ENCODE measurements around the gene TRIP4.

The TRIP4 gene

DNA sequence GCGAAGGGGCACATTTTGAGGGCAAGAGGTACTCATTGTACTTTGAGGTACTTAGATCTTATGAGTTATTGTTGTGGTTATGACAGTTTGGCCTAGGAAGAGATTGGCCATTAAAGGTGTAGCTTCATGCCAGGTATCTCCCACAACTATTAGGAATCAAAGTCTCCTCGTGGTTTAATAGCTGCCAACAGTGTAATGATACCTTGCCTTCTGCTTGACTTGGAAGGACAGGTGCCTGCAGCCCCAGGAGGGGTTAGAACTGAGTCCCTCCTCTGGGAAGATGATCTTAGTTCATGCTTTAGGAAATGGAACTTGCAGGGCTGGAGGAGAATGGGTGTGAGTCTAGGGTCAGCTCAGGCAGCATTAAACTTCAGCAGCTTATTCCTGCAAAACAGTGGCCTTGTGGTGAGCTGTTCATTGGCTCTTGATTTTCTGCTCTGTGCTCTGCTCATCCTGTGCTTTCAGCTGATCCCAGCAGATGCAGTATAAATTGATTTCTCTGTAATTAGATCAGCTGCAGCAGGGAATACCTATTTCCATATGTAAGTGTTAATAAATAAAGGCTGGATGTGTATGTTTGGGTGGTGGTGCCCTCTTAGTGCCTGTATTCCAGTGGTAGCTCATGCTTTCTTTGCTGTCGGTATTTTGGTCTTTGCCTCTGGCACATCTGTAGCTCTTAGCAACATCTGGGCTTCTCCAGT is 113.2 kb downstream of the TRIP4 start:
- no peak overlapping the region for H3K4me3 ChIP-seq (ENCODE audit: low read depth, low read length)
- TF ChIP-seq, protein P1, sequence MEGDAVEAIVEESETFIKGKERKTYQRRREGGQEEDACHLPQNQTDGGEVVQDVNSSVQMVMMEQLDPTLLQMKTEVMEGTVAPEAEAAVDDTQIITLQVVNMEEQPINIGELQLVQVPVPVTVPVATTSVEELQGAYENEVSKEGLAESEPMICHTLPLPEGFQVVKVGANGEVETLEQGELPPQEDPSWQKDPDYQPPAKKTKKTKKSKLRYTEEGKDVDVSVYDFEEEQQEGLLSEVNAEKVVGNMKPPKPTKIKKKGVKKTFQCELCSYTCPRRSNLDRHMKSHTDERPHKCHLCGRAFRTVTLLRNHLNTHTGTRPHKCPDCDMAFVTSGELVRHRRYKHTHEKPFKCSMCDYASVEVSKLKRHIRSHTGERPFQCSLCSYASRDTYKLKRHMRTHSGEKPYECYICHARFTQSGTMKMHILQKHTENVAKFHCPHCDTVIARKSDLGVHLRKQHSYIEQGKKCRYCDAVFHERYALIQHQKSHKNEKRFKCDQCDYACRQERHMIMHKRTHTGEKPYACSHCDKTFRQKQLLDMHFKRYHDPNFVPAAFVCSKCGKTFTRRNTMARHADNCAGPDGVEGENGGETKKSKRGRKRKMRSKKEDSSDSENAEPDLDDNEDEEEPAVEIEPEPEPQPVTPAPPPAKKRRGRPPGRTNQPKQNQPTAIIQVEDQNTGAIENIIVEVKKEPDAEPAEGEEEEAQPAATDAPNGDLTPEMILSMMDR (IDR thresholded peaks at IDR 0.05; ENCODE audit: low read depth, low read length): no peak

DNA sequence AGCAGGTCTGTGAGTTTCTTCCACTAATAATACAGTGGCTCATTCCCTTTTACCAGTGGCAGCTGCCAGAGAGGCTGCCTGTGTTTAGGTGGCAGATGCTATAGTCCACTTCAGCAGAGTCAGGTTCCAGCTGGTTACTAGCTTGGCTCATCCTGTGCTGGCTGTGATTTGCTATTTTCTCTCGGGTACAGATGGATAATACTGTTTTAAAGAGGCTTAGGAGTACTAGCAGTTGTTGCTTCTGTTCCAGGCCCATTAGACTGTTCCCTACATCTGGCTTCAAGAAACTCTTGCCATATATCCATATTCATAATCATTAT is 113.7 kb downstream of the TRIP4 start:
- H3K4me3 ChIP-seq (ENCODE audit: low read depth, low read length): no peak overlapping the region
- TF ChIP-seq, protein P1 (IDR thresholded peaks at IDR 0.05; ENCODE audit: low read depth, low read length): no peak

DNA sequence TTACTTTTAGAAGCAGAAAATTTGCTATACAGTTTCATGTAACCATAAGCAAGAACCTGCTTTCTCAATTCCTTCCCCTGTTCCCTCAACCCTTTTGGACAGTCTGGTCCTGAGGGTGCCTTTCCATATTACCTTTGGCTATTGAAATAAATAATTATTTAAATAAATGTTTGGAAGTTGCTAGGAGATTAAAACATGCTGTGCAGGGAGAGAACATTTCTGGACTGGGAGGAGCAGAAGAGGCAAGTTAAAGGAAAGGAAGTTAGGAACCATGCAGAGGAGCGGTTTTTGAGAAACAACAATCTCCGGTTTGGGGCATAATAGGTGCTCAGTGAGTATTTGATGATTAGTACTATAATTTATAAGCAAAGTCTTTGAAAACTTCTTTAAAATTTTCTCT is 114.5 kb downstream of the TRIP4 start:
- TF ChIP-seq, protein P1 (IDR thresholded peaks at IDR 0.05; ENCODE audit: low read depth, low read length): no peak

DNA sequence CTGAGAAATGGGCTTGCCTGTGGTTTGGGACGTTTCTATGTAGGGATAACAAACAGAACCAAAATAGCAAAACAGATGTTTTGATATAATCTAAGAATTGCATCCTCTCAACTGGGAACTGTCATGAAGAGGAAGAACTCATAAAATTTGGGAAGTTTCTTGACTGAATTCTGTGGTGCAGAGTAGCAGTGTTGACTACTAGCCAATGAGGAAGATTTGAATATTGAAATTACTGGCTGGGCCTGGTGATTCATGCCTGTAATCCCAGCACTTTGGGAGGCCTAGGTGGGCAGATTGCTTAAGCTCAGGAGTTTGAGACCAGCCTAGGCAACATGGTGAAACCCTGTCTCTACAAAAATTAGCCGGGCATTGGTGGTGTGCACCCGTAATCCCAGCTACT is 114.9 kb downstream of the TRIP4 start:
- H3K4me3 ChIP-seq (ENCODE audit: low read depth, low read length): no peak overlapping the region

More for the DNA sequence above, 114.5 kb downstream of the TRIP4 start:
- H3K4me3 ChIP-seq (ENCODE audit: low read depth, low read length): no peak overlapping the region

DNA sequence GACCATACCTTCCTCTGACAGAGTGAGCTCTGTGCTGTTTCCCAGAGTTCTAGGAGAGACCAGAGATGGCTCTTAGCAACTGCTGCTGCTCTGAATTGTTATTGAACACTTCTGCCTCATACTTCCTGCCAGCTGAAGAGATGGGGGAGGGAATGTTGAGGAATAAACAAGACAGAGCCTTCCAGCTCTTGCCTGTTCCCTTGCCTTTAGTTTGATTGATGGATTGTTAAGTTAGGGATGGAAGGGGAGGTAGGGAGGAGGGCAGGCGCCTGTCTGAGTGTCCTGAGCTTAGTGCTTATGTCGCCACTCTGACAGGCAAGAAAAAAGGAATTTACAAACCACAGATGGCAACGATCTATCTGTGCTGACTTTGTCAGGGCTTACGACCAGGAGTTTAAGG is 115.6 kb downstream of the TRIP4 start:
- TF ChIP-seq, protein P1 (IDR thresholded peaks at IDR 0.05; ENCODE audit: low read depth, low read length): no peak
- no peak overlapping the region for H3K4me3 ChIP-seq (ENCODE audit: low read depth, low read length)

More for the DNA sequence above, 114.9 kb downstream of the TRIP4 start:
- TF ChIP-seq, protein P1 (IDR thresholded peaks at IDR 0.05; ENCODE audit: low read depth, low read length): no peak

DNA sequence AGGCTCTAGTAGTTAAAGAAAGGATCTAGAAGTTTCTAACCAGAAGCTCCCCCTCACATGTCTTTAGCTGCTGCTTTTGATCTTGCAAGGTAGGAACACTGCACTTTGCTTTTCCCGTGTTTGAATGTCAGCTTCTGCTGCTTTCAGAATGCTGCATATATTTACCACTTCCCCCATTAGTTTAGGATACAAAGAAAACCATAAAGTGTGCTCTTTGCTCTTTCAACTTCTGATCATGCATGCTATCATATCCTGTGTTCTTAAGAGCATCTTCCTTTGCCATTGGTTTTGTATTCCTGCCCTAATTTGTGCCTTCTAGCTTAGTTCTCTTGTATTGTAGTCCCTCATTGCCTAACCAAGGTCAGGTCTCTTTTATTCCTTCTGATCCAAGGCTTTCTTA is 116.0 kb downstream of the TRIP4 start:
- no peak overlapping the region for H3K4me3 ChIP-seq (ENCODE audit: low read depth, low read length)
- TF ChIP-seq, protein P1 (IDR thresholded peaks at IDR 0.05; ENCODE audit: low read depth, low read length): no peak
